ENCODE measurements around the gene SUDS3. TPM values are rescaled to one million over a fixed set of nuclear protein-coding genes. Genes with fewer than 3 reads are reported as not detected.

Gene SUDS3
- total and polyA plus RNA-seq, 2 experiments from 2014 or later, result 53.0 to 77.1 TPM

DNA sequence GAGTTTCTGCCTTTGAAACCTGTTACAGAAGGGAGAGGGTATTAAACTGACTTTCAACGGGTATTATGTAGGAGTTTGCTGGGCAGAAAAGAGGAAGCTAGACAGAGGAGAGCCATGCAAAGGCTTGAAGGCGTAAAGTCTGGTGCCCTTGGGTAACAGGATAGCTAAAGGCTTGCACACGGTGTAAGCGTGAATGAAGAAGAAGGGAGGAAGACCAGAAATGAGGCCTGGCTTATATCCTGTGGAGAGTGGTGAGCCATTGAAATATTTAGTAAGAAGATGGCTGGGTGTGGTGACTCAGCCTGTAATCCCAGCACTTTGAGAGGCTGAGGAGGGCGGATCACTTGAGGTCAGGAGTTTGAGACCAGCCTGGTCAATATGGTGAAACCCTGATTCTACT, 22.6 kb downstream of the SUDS3 start:
- Mint-ChIP-seq H3K27ac (no peak overlapping the region), H3K27me3 (ENCODE audit: insufficient read depth, low read depth, poor library complexity) (peaks cover 2% of the 10 kb centered on the region), H3K36me3 (ENCODE audit: low read depth) (peaks cover 77% of the 10 kb centered on the region), H3K4me3 (no peak overlapping the region), H3K4me1 (no peaks in the 10 kb centered on the region), H3K9me3 (no peaks in the 10 kb centered on the region)
- DNase-seq (ENCODE audit: low spot score), result no peak
- Histone ChIP-seq H3K27me3 (ENCODE audit: insufficient read depth) (no peaks in the 10 kb centered on the region), H2AFZ (no peak overlapping the region), H3K4me1 (ENCODE audit: insufficient read depth) (no peaks in the 10 kb centered on the region), H3K4me2 (no peak overlapping the region), H3K36me3 (ENCODE audit: insufficient read depth) (peaks cover 17% of the 10 kb centered on the region), H3K79me2 (replicated peaks; ENCODE audit: insufficient read depth) (no peaks in the 10 kb centered on the region; the same call in 1 of the 2 replicates), H3K4me3 (no peak overlapping the region), H4K20me1 (replicated peaks; ENCODE audit: insufficient read depth) (peaks cover 5% of the 10 kb centered on the region), H3F3A (replicated peaks; ENCODE audit: low read depth) (no peaks in the 10 kb centered on the region), H3K9me2 (ENCODE audit: insufficient read depth) (no peaks in the 10 kb centered on the region), H3K27ac (ENCODE audit: low read depth) (no peak overlapping the region)
- TF ChIP-seq STAT1 (IDR thresholded peaks at IDR 0.05; ENCODE audit: unreplicated experiment), result no peak
- TF ChIP-seq, protein P1, sequence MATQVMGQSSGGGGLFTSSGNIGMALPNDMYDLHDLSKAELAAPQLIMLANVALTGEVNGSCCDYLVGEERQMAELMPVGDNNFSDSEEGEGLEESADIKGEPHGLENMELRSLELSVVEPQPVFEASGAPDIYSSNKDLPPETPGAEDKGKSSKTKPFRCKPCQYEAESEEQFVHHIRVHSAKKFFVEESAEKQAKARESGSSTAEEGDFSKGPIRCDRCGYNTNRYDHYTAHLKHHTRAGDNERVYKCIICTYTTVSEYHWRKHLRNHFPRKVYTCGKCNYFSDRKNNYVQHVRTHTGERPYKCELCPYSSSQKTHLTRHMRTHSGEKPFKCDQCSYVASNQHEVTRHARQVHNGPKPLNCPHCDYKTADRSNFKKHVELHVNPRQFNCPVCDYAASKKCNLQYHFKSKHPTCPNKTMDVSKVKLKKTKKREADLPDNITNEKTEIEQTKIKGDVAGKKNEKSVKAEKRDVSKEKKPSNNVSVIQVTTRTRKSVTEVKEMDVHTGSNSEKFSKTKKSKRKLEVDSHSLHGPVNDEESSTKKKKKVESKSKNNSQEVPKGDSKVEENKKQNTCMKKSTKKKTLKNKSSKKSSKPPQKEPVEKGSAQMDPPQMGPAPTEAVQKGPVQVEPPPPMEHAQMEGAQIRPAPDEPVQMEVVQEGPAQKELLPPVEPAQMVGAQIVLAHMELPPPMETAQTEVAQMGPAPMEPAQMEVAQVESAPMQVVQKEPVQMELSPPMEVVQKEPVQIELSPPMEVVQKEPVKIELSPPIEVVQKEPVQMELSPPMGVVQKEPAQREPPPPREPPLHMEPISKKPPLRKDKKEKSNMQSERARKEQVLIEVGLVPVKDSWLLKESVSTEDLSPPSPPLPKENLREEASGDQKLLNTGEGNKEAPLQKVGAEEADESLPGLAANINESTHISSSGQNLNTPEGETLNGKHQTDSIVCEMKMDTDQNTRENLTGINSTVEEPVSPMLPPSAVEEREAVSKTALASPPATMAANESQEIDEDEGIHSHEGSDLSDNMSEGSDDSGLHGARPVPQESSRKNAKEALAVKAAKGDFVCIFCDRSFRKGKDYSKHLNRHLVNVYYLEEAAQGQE (IDR thresholded peaks at IDR 0.05; ENCODE audit: unreplicated experiment), result no peak
- ATAC-seq, result no peak

DNA sequence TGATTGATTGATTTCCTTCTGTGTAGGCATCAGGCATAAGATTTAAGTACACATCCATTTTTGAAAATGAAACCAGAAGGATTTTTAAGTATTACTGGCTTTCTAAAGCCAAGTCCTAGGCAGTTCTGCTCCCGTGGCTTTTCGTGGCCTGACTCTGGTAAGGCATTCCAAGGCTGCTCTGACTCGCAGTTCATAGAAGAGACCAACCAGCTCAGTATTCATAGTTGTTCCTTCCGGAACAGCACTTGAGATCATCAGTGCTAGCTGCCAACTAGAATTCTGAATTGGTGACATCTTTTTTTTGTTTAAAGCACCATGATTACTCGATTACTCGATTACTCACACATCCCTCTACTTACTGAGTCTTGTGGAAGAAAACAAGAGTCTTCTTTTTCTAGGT, 25.9 kb downstream of the SUDS3 start:
- no peak overlapping the region for H3K4me3 Mint-ChIP-seq
- Histone ChIP-seq H3K36me3 (ENCODE audit: insufficient read depth) (peaks cover 33% of the 10 kb centered on the region), H3K27ac (ENCODE audit: low read depth) (no peak overlapping the region), H3K4me2 (no peak overlapping the region), H3K9me2 (ENCODE audit: insufficient read depth) (no peaks in the 10 kb centered on the region), H3K27me3 (ENCODE audit: insufficient read depth) (no peaks in the 10 kb centered on the region), H4K20me1 (replicated peaks; ENCODE audit: insufficient read depth) (peaks cover 5% of the 10 kb centered on the region), H3K4me3 (no peak overlapping the region), H3F3A (replicated peaks; ENCODE audit: low read depth) (no peaks in the 10 kb centered on the region), H2AFZ (no peak overlapping the region), H3K79me2 (replicated peaks; ENCODE audit: insufficient read depth) (no peaks in the 10 kb centered on the region; the same call in 1 of the 2 replicates), H3K4me1 (ENCODE audit: insufficient read depth) (no peaks in the 10 kb centered on the region)
- H3K4me1 Mint-ChIP-seq, result no peaks in the 10 kb centered on the region
- peaks cover 85% of the 10 kb centered on the region for H3K36me3 Mint-ChIP-seq (ENCODE audit: low read depth)
- H3K9me3 Mint-ChIP-seq, result no peaks in the 10 kb centered on the region
- DNase-seq (ENCODE audit: low spot score) (no peak), ATAC-seq (no peak)
- H3K27ac Mint-ChIP-seq, result no peak overlapping the region
- H3K27me3 Mint-ChIP-seq (ENCODE audit: insufficient read depth, low read depth, poor library complexity), result peaks cover 2% of the 10 kb centered on the region
- TF ChIP-seq JUNB (IDR thresholded peaks at IDR 0.05; ENCODE audit: unreplicated experiment) (no peak), ZNF331 (CRISPR knock-in tag; IDR thresholded peaks at IDR 0.05; ENCODE audit: low read depth) (no peak), POLR2AphosphoS5 (IDR thresholded peaks at IDR 0.05; ENCODE audit: low read depth) (no peak), ZNF114 (CRISPR knock-in tag; IDR thresholded peaks at IDR 0.05) (no peak), NANOG (IDR thresholded peaks at IDR 0.05; ENCODE audit: borderline replicate concordance) (no peak), EZH2 (IDR thresholded peaks at IDR 0.05; ENCODE audit: low read depth, unreplicated experiment) (no peak)
- TF ChIP-seq, protein P2, sequence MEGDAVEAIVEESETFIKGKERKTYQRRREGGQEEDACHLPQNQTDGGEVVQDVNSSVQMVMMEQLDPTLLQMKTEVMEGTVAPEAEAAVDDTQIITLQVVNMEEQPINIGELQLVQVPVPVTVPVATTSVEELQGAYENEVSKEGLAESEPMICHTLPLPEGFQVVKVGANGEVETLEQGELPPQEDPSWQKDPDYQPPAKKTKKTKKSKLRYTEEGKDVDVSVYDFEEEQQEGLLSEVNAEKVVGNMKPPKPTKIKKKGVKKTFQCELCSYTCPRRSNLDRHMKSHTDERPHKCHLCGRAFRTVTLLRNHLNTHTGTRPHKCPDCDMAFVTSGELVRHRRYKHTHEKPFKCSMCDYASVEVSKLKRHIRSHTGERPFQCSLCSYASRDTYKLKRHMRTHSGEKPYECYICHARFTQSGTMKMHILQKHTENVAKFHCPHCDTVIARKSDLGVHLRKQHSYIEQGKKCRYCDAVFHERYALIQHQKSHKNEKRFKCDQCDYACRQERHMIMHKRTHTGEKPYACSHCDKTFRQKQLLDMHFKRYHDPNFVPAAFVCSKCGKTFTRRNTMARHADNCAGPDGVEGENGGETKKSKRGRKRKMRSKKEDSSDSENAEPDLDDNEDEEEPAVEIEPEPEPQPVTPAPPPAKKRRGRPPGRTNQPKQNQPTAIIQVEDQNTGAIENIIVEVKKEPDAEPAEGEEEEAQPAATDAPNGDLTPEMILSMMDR (conservative IDR thresholded peaks at IDR 0.05; ENCODE audit: low read depth in 2 of 2), result no peak
- TF ChIP-seq, protein P1 (IDR thresholded peaks at IDR 0.05; ENCODE audit: unreplicated experiment), result no peak

All from GM23338 (cell line).